ENCODE data around the gene TREML4.

GRCh38 chr6:41231246-41231645, 3.1 kb downstream of the TREML4 start:
- TF ChIP-seq GATA2 (IDR thresholded peaks at IDR 0.05; ENCODE audit: low read depth, low read length) (no peak), GATA3 (IDR thresholded peaks at IDR 0.05; ENCODE audit: low read depth, low read length) (no peak)
